H1 (cell line): ENCODE results near the gene CCDC183. TPM values are rescaled to one million over a fixed set of nuclear protein-coding genes. Genes with fewer than 3 reads are reported as not detected.

ENCODE experiments used
- CTCF ChIA-PET: fragments of 300-600 bp; sonication (Branson Sonifier 250); formaldehyde crosslinking; loops from one replicate; lab custom pipeline; 2021; ENCODE audit not compliant: partially characterized antibody; lab: Charles Lee
- POLR2A ChIA-PET: fragments of 300-600 bp; sonication (Branson Sonifier 250); formaldehyde crosslinking; loops from one replicate; lab custom pipeline; 2021; ENCODE audit warnings: inconsistent platforms; ENCODE audit not compliant: partially characterized antibody; lab: Charles Lee
- DNase-seq, 2 experiments: peaks; one replicate each; pipeline versions ENCODE4 v3.0.0 to v3.0.0-alpha.2; 2010 to 2022; ENCODE audit warnings: low spot score in 2 of 2, low read depth in 1 of 2, mixed read lengths in 1 of 2
- FAIRE-seq: peaks from 2 replicates; lab custom pipeline; 2011; peaks lifted over from hg19 to GRCh38; lab: Jason Lieb, UNC
- H2AFZ ChIP-seq: 2 replicates; pipeline ENCODE4 v1.8.1; 2012; ENCODE audit warnings: low read length, inconsistent platforms
- H2AK5ac ChIP-seq: 2 replicates; pipeline ENCODE4 v1.6.1; 2013; ENCODE audit warnings: low read depth, low read length
- H2BK120ac ChIP-seq: replicated peaks from 2 replicates; pipeline ENCODE3; 2013; ENCODE audit warnings: low read depth, low read length, inconsistent platforms
- H2BK12ac ChIP-seq: 2 replicates; pipeline ENCODE4 v1.6.1; 2013; ENCODE audit warnings: low read depth, low read length
- H2BK15ac ChIP-seq: 2 replicates; pipeline ENCODE4 v1.6.1; 2013; ENCODE audit warnings: low read length
- H2BK20ac ChIP-seq: 2 replicates; pipeline ENCODE4 v1.6.1; 2013; ENCODE audit warnings: low read length
- H2BK5ac ChIP-seq: 2 replicates; pipeline ENCODE4 v1.6.1; 2013; ENCODE audit warnings: low read depth, low read length
- H3K14ac ChIP-seq: 2 replicates; pipeline ENCODE4 v1.6.1; 2013; ENCODE audit warnings: inconsistent platforms; ENCODE audit not compliant: insufficient read length
- H3K18ac ChIP-seq: 2 replicates; pipeline ENCODE4 v1.6.1; 2013; ENCODE audit warnings: low read length; ENCODE audit errors: extremely low read depth
- H3K23ac ChIP-seq: 2 replicates; pipeline ENCODE4 v1.6.1; 2013; ENCODE audit warnings: inconsistent platforms; ENCODE audit not compliant: insufficient read length
- H3K23me2 ChIP-seq: 2 replicates; pipeline ENCODE4 v1.6.1; 2013; ENCODE audit warnings: low read depth, low read length
- H3K27ac ChIP-seq: 2 replicates; pipeline ENCODE4 v1.6.1; 2011; ENCODE audit warnings: low read depth, low read length, inconsistent platforms
- H3K27me3 ChIP-seq, 4 experiments: replicated peaks in 1 of 4; 1 replicate in 1 of 4; 2 replicates in 3 of 4; pipeline versions ENCODE4 v1.6.1 to v1.8.1; 2011 to 2013; ENCODE audit warnings: low read length in 3 of 4, mild to moderate bottlenecking in 3 of 4, inconsistent platforms in 2 of 4, mixed read lengths in 2 of 4, moderate library complexity in 1 of 4; ENCODE audit not compliant: control insufficient read depth in 3 of 4, insufficient read depth in 3 of 4; ENCODE audit errors: extremely low read depth in 1 of 4
- H3K36me3 ChIP-seq, 4 experiments: 2 replicates each; pipeline versions ENCODE4 v1.6.1 to v1.8.1; 2011 to 2013; ENCODE audit warnings: mild to moderate bottlenecking in 4 of 4, low read length in 3 of 4, moderate library complexity in 2 of 4, control low read depth in 1 of 4, inconsistent platforms in 1 of 4; ENCODE audit not compliant: insufficient read depth in 4 of 4, control insufficient read depth in 2 of 4
- H3K4ac ChIP-seq: replicated peaks from 2 replicates; pipeline ENCODE3; 2013; ENCODE audit warnings: low read length, low read depth, mixed read lengths, inconsistent platforms; ENCODE audit not compliant: insufficient read length
- H3K4me1 ChIP-seq, 4 experiments: replicated peaks in 1 of 4; 1 replicate in 1 of 4; 2 replicates in 3 of 4; pipeline versions ENCODE4 v1.6.1 to v1.8.1; 2011 to 2013; ENCODE audit warnings: low read length in 3 of 4, inconsistent platforms in 2 of 4, mixed read lengths in 1 of 4; ENCODE audit not compliant: insufficient read depth in 4 of 4, control insufficient read depth in 3 of 4
- H3K4me2 ChIP-seq, 2 experiments: 2 replicates each; pipeline versions ENCODE4 v1.6.1 to v1.8.1; 2011 to 2013; ENCODE audit warnings: low read depth in 2 of 2, low read length in 2 of 2, control low read depth in 1 of 2, inconsistent platforms in 1 of 2, mild to moderate bottlenecking in 1 of 2; ENCODE audit not compliant: insufficient read depth in 1 of 2
- H3K4me3 ChIP-seq, 4 experiments: fragments of 200-600, 300-600 bp in 1 of 4; sonication (generic), shearing (Covaris generic), sonication (Bioruptor Twin) in 1 of 4; 2 replicates each; pipeline versions ENCODE4 v1.5.1 to v1.8.1; 2011 to 2016; ENCODE audit warnings: low read length in 4 of 4, low read depth in 3 of 4, control low read depth in 2 of 4, inconsistent platforms in 2 of 4, mild to moderate bottlenecking in 2 of 4, mixed read lengths in 1 of 4, moderate library complexity in 1 of 4; ENCODE audit not compliant: insufficient read depth in 2 of 4; ENCODE audit errors: extremely low read depth in 1 of 4
- H3K56ac ChIP-seq: replicated peaks from 2 replicates; pipeline ENCODE3; 2013; ENCODE audit warnings: low read depth, mild to moderate bottlenecking, mixed read lengths, low read length, inconsistent platforms; ENCODE audit not compliant: insufficient read length
- H3K79me1 ChIP-seq: 2 replicates; pipeline ENCODE4 v1.6.1; 2013; ENCODE audit warnings: low read depth, low read length, control low read depth
- H3K79me2 ChIP-seq, 2 experiments: 2 replicates each; pipeline versions ENCODE4 v1.6.1 to v1.8.1; 2012 to 2013; ENCODE audit warnings: low read length in 2 of 2, mild to moderate bottlenecking in 2 of 2, inconsistent platforms in 1 of 2; ENCODE audit not compliant: insufficient read depth in 2 of 2, control insufficient read depth in 1 of 2
- H3K9ac ChIP-seq, 4 experiments: replicated peaks in 1 of 4; 1 replicate in 1 of 4; 2 replicates in 3 of 4; pipeline versions ENCODE4 v1.6.1 to v1.8.1; 2011 to 2013; ENCODE audit warnings: low read depth in 3 of 4, low read length in 3 of 4, control low read depth in 2 of 4, mild to moderate bottlenecking in 2 of 4, moderate library complexity in 2 of 4, inconsistent platforms in 1 of 4; ENCODE audit errors: extremely low read depth in 1 of 4
- H3K9me3 ChIP-seq, 2 experiments: 2 replicates each; pipeline versions ENCODE4 v1.6.1 to v1.8.1; 2012 to 2013; ENCODE audit warnings: mild to moderate bottlenecking in 2 of 2, moderate library complexity in 2 of 2, control low read depth in 1 of 2, inconsistent platforms in 1 of 2, low read depth in 1 of 2, low read length in 1 of 2, mixed read lengths in 1 of 2; ENCODE audit not compliant: insufficient read depth in 2 of 2
- H4K20me1 ChIP-seq, 2 experiments: replicated peaks in 1 of 2; 2 replicates each; pipeline versions ENCODE3 to v1.8.1; 2011 to 2013; ENCODE audit warnings: inconsistent platforms in 2 of 2, low read length in 2 of 2, mild to moderate bottlenecking in 1 of 2; ENCODE audit not compliant: insufficient read depth in 2 of 2, control insufficient read depth in 1 of 2
- H4K5ac ChIP-seq: 2 replicates; pipeline ENCODE4 v1.6.1; 2013; ENCODE audit warnings: low read length, low read depth, mixed read lengths, inconsistent platforms; ENCODE audit not compliant: insufficient read length
- H4K8ac ChIP-seq: 2 replicates; pipeline ENCODE4 v1.8.0; 2013; ENCODE audit warnings: mild to moderate bottlenecking, moderate library complexity, low read length, inconsistent platforms; ENCODE audit not compliant: insufficient read depth; ENCODE audit errors: extremely low read depth
- H4K91ac ChIP-seq: replicated peaks from 2 replicates; pipeline ENCODE3; 2013; ENCODE audit warnings: low read length, mixed read lengths, inconsistent platforms; ENCODE audit not compliant: insufficient read length
- BACH1 ChIP-seq: IDR thresholded peaks from 2 replicates; pipeline ENCODE4 v1.6.1; 2012; ENCODE audit warnings: low read length, improper control_type of control experiment
- BRCA1 ChIP-seq: IDR thresholded peaks from 2 replicates; pipeline ENCODE4 v1.6.1; 2012; ENCODE audit warnings: low read depth, low read length, improper control_type of control experiment
- GTF2F1 ChIP-seq: IDR thresholded peaks from 2 replicates; pipeline ENCODE4 v1.6.1; 2012; ENCODE audit warnings: low read depth, low read length, improper control_type of control experiment, borderline replicate concordance
- KDM5A ChIP-seq: fragments of 200-600 bp; IDR thresholded peaks from 2 replicates; pipeline ENCODE4 v1.7.1; 2012; ENCODE audit warnings: mild to moderate bottlenecking, low read length, inconsistent platforms, mixed read lengths
- MAX ChIP-seq: IDR thresholded peaks from 2 replicates; pipeline ENCODE4 v1.6.1; 2012; ENCODE audit warnings: inconsistent platforms
- NANOG ChIP-seq: IDR thresholded peaks from 2 replicates; pipeline ENCODE4 v1.6.1; 2011; ENCODE audit warnings: low read length, low read depth, mild to moderate bottlenecking, inconsistent platforms; ENCODE audit not compliant: insufficient read depth, poor library complexity, severe bottlenecking
- POU5F1 ChIP-seq: IDR thresholded peaks from 2 replicates; pipeline ENCODE4 v1.6.1; 2011; ENCODE audit warnings: low read depth, mild to moderate bottlenecking, low read length, moderate library complexity
- RFX5 ChIP-seq: IDR thresholded peaks from 2 replicates; pipeline ENCODE4 v1.6.1; 2011; ENCODE audit warnings: low read depth, low read length, improper control_type of control experiment, borderline replicate concordance
- RXRA ChIP-seq: IDR thresholded peaks from 2 replicates; pipeline ENCODE4 v1.6.1; 2011; ENCODE audit warnings: low read depth, mild to moderate bottlenecking, low read length, moderate library complexity; ENCODE audit not compliant: insufficient read depth
- SIX5 ChIP-seq: IDR thresholded peaks from 2 replicates; pipeline ENCODE4 v1.6.1; 2011; ENCODE audit warnings: mild to moderate bottlenecking, low read depth, low read length
- SRF ChIP-seq: IDR thresholded peaks from 2 replicates; pipeline ENCODE4 v1.6.1; 2011; ENCODE audit warnings: mild to moderate bottlenecking, low read depth, low read length, moderate library complexity
- TEAD4 ChIP-seq: IDR thresholded peaks from 2 replicates; pipeline ENCODE4 v1.6.1; 2012; ENCODE audit warnings: low read depth, low read length, inconsistent platforms, mixed read lengths
- YY1 ChIP-seq: IDR thresholded peaks from 2 replicates; pipeline ENCODE4 v1.6.1; 2011; ENCODE audit warnings: low read depth, mild to moderate bottlenecking, low read length
- ZNF274 ChIP-seq: IDR thresholded peaks from 2 replicates; pipeline ENCODE4 v1.7.0; 2012; ENCODE audit warnings: low read length, borderline replicate concordance; ENCODE audit errors: extremely low read depth
- WGBS, 2 experiments: shearing (Covaris generic) in 1 of 2; methylation state at CpG; one replicate each; pipeline versions ENCODE4 v1.1.6 to v1.1.7; 2013 to 2015; ENCODE audit warnings: low lambda C conversion rate in 2 of 2, mixed read lengths in 2 of 2, inconsistent platforms in 1 of 2, low coverage in 1 of 2, missing lambda C conversion rate in 1 of 2; ENCODE audit not compliant: insufficient replicate concordance in 2 of 2, insufficient coverage in 1 of 2, insufficient read length in 1 of 2; ENCODE audit errors: extremely low coverage in 1 of 2, missing lambda C conversion rate in 1 of 2; 5-methylcytosine and 5-hydroxymethylcytosine counted together
- polyA plus RNA-seq, 7 experiments: library from polyadenylated mRNA; depleted of rRNA in 3 of 7; stranded (reverse) in 5 of 7; unstranded in 2 of 7; fragments of >200 nt in 5 of 7; fragments of 200-250 nt in 2 of 7; gene quantifications; 1 replicate in 5 of 7; 2 replicates in 1 of 7; 4 replicates in 1 of 7; pipeline versions ENCODE4 v1.2.1 to v1.2.3, GENCODE V29; 2011 to 2013; ENCODE audit warnings: missing spikeins in 2 of 7, mixed read lengths in 2 of 7
- total RNA-seq: library from RNA; stranded (reverse); fragmentation: NEBNext Ultra II Directional; extraction: Animal tissue kit (Norgen Biotek cat#: 25700); gene quantifications from 2 replicates; pipeline ENCODE4 v1.2.1, GENCODE V29; 2021

CCDC183 gene
- total and polyA plus RNA-seq, 2 of the 8 experiments (the other 6 are each of a cell fraction or from before 2014, with no cell fraction given), result 0.51 to 1.6 TPM

- Histone ChIP-seq H3K27me3 (no peaks in the 10 kb centered on the region), H4K91ac (no peak overlapping the region), H3K4me3 (no peak overlapping the region), H3K79me1 (no peaks in the 10 kb centered on the region), H3K27ac (no peak overlapping the region), H3K56ac (no peak overlapping the region), H2BK20ac (no peak overlapping the region), H3K18ac (no peak overlapping the region), H3K36me3 (no peaks in the 10 kb centered on the region), H3K4me1 (peaks cover 0 to 2% (median 0%) of the 10 kb centered on the region in 4 experiments; a peak in 2 of 7 replicates), H4K20me1 (no peaks in the 10 kb centered on the region), H3K4ac (no peak overlapping the region), H3K79me2 (no peaks in the 10 kb centered on the region), H2BK120ac (no peak overlapping the region), H3K4me2 (no peak overlapping the region), H3K14ac (no peak overlapping the region), H3K23ac (no peak overlapping the region), H4K8ac (no peak overlapping the region), H4K5ac (no peak overlapping the region), H2AK5ac (no peak overlapping the region), H3K9me3 (peaks cover 3 to 11% of the 10 kb centered on the region in 2 experiments; a peak in 1 of 4 replicates), H2BK5ac (no peak overlapping the region), H2BK12ac (no peak overlapping the region), H3K9ac (no peak overlapping the region), H3K23me2 (no peaks in the 10 kb centered on the region; the same call in 1 of the 2 replicates), H2BK15ac (no peak overlapping the region), H2AFZ (no peak overlapping the region)
- WGBS, 2 experiments, result 89% methylated on average over 1 of the region's 1 CpG; no CpG with 5 or more reads in 1 of the 2 experiments
- ChIA-PET CTCF (interaction anchor here (0.9 to 2.1 kb wide), 6 partner anchors 9 to 278 kb away, joined by 3 to 4 read pairs (median 4); partner anchors contain the start of gene AJM1), POLR2A (interaction anchor here (0.9 kb wide), 1 partner anchor 22 kb away, joined by 3 read pairs; no protein-coding TSS in a partner anchor)
- DNase-seq (no peak), FAIRE-seq (no peak)
- TF ChIP-seq RXRA (no peak), BRCA1 (no peak), GTF2F1 (no peak), ZNF274 (no peak), SIX5 (no peak), MAX (no peak), TEAD4 (no peak), KDM5A (no peak), SRF (no peak), POU5F1 (no peak), YY1 (no peak), RFX5 (no peak), NANOG (no peak), BACH1 (no peak)
These were observed 44.9 kb upstream of the CCDC183 start for GRCh38 chr9:136751244-136751643.
